H1 (cell line): ENCODE results near the gene SGK1.

ENCODE experiments used
- ASH2L ChIP-seq: fragments of 200-600, 300-600 bp; sonication (generic); IDR thresholded peaks from one replicate; pipeline ENCODE4 v1.7.1; 2017; ENCODE audit warnings: low read length
- BCL11A ChIP-seq, 2 experiments: IDR thresholded peaks; one replicate each; pipeline ENCODE4 v1.6.1; 2011; ENCODE audit warnings: low read depth in 2 of 2, low read length in 2 of 2, mild to moderate bottlenecking in 2 of 2
- POLR2A ChIP-seq, 2 experiments: IDR thresholded peaks; 1 replicate in 1 of 2; 2 replicates in 1 of 2; pipeline ENCODE4 v1.6.1; 2011; ENCODE audit warnings: low read depth in 2 of 2, low read length in 2 of 2, mild to moderate bottlenecking in 2 of 2; ENCODE audit errors: control extremely low read depth in 1 of 2
- POLR2AphosphoS5 ChIP-seq: IDR thresholded peaks from 2 replicates; pipeline ENCODE4 v1.6.1; 2011; ENCODE audit warnings: low read depth, low read length
- YY1 ChIP-seq: IDR thresholded peaks from 2 replicates; pipeline ENCODE4 v1.6.1; 2011; ENCODE audit warnings: low read depth, mild to moderate bottlenecking, low read length
- TF ChIP-seq, protein P1 (sequence below), 3 experiments: IDR thresholded peaks; 1 replicate in 2 of 3; 2 replicates in 1 of 3; pipeline versions ENCODE4 v1.5.1 to v1.6.1; 2011; ENCODE audit warnings: low read length in 3 of 3, mild to moderate bottlenecking in 3 of 3, inconsistent platforms in 2 of 3, low read depth in 1 of 3, moderate library complexity in 1 of 3; ENCODE audit not compliant: insufficient read depth in 1 of 3; ENCODE audit errors: control extremely low read depth in 1 of 3

DNA sequence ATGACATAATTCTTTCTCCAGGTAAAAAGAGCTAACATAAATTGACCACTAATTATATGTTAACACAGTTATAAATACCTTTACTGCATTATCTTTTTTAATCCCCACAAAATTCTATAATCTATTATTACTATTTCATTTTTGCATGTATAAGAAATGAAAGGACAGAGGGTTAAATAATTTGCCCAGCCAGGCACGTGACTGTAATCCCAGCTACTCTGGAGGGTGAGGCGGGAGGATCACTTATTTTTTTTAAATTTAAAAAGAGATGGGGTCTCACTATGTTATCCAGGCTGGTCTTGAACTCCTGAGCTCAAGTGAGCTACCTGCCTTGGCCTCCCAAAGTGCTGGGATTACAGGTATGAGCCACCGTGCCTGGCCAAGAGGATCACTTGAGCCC, 121.9 kb downstream of the SGK1 start:
- TF ChIP-seq POLR2A (IDR thresholded peaks at IDR 0.05; ENCODE audit: control extremely low read depth in 1 of 2, low read depth in 2 of 2, low read length in 2 of 2): no peak
- no peak for TF ChIP-seq YY1
- TF ChIP-seq, protein P1, sequence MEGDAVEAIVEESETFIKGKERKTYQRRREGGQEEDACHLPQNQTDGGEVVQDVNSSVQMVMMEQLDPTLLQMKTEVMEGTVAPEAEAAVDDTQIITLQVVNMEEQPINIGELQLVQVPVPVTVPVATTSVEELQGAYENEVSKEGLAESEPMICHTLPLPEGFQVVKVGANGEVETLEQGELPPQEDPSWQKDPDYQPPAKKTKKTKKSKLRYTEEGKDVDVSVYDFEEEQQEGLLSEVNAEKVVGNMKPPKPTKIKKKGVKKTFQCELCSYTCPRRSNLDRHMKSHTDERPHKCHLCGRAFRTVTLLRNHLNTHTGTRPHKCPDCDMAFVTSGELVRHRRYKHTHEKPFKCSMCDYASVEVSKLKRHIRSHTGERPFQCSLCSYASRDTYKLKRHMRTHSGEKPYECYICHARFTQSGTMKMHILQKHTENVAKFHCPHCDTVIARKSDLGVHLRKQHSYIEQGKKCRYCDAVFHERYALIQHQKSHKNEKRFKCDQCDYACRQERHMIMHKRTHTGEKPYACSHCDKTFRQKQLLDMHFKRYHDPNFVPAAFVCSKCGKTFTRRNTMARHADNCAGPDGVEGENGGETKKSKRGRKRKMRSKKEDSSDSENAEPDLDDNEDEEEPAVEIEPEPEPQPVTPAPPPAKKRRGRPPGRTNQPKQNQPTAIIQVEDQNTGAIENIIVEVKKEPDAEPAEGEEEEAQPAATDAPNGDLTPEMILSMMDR (IDR thresholded peaks at IDR 0.05; ENCODE audit: control extremely low read depth in 1 of 3, insufficient read depth in 1 of 3, low read depth in 1 of 3, low read length in 3 of 3): no peak
- TF ChIP-seq POLR2AphosphoS5: no peak
- no peak for TF ChIP-seq BCL11A (IDR thresholded peaks at IDR 0.05; ENCODE audit: low read depth in 2 of 2, low read length in 2 of 2)
- TF ChIP-seq ASH2L: no peak
